DMS 273 (cell line): ENCODE measurements around the gene FGF12.

ENCODE experiments used
- DNase-seq: peaks from one replicate; lab custom pipeline; 2025; ENCODE audit not compliant: unreplicated experiment; lab: John Stamatoyannopoulos, UW

Gene FGF12

DNA sequence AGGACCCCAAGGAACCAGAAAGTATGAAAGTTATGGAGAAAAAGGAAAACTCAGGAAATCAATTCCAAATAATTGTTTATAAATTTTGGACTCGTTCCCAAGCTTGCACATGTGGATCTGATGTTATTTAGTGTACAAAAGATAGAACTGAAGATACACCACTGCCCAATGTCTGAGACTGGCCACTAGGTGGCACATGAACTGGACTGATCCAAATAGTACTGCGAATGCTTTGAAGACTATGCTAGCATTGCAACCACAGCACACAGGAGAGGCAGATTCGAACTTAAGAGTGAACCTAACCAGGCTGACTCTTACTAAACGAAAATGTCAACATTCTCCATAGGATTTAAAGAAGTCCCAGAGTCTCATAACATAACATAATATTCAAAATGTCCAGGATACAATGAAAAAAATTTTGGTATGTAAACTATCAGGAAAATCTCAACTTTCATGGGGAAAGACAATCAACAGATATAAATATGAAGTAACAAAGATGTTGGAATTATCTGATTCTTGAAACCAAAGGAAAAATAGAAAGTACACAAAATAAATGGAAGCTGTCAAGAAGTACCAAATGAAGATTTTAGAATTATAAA is 596.7 kb downstream of the FGF12 start:
- peak; percentile 81 for DNase-seq

DNA sequence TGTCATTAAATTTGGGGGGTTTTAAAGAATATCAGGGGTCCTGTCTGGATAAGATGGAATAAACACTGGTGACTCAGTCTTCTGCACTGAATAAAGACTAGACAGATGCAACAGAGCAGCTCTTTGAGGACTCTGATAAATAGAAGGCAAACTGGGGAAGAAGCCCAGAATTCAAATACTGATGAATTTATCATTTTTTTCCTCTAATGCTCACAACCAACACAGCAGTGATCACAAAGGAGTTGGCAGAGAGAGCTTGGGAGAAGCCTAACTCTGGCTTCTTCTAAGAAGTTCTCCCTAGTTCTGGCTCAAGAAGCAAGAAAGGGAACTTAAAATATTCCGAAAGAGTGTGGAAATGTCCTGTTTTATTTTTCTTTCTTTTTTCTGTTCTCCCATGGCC is 597.8 kb downstream of the FGF12 start:
- DNase-seq = no peak

DNA sequence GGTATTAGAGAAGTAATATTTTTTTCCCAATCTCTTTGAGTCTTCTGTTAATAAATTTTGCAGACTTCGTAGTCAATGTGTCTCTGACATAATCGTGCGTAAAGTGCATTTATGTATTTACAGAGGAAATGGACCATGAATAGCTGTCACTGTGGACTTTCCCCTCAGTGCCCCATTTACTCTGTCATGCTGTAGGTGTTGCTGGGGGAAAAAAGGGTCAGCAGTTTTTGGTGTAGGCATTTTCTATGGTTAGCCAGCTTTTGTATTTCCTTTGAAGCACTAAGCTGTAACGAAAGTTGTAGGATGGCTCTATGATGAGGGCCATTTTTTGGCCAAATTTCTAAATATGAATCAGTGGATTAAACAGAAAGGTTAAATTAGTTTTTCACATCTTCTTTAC is 598.4 kb downstream of the FGF12 start:
- DNase-seq = no peak

DNA sequence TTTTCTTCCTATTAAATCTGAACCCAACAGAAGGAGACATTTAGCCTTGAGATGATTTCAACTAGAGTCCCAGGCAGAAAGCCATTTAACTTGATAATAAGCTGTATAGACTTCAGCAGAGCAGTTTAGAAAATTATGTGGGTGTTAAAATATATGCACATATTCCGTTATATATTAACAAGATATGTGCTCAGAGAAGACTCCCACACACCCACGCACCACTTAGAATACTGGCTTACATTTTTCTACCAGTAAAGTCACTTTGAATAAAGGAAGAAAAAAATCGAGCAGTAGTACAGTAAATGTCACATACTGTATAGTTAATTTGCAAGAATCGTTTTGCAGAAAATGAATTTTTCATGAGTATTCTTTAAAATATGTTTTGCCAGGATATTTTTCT is 599.3 kb downstream of the FGF12 start:
- no peak for DNase-seq

DNA sequence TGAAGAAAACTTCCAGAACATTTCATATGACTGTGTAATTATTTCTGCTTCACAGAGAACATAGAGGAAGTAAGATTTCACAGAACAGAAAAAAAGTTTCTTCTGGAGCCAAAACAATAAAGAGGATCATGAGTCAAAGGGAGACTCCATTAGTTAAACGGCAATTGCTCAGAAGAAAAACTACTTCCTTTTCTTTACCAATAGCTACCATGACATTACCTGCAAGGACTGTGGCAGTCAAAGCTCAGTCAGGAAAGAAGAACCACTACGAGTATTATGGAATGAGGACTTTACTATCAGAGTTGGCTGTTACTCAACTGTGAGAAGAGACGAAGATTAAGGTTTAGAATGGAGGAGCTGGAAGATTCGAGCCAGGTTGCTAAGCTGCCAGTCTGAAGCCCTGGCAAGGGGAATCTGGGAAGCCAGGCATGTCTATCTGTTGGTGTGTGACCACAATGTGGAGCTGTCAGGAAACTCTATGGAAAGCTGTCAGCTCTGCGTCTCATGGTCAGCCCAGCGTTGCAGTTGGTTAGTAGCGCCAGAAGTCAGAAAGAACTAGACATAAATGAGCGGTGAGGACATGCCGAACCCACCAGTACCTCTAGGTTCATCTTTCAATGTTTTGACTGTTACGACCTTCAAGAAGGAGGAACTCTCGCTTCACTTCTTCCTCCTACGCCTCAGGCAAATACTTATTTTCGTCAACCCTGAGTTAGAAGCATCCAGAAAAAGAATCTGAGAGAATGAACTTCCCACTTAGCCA is 604.3 kb downstream of the FGF12 start:
- DNase-seq = no peak

- no peak for DNase-seq
These were observed 605.4 kb downstream of the FGF12 start for GRCh38 chr3:192121923-192122322.

GRCh38 chr3:192108820-192109219 is 618.5 kb downstream of the FGF12 start:
- no peak for DNase-seq

DNA sequence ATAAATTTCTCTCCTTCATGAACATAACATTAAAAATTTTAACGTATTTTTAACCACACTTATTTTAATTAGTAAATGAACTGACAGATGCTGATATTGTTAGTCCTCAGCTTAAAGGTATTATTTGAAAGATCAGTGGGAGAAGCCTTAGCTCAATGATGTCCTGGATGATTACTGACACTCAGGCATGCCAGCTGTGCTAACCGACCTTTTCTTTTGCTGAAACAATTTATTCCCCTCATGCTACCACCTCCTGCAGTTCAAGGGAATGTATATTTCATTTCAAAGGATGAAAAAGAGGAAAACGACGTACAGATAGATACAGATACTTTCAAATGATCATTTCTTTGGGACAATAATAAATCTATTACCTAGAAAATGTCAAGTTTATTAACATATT is 620.8 kb downstream of the FGF12 start:
- DNase-seq = no peak

DNA sequence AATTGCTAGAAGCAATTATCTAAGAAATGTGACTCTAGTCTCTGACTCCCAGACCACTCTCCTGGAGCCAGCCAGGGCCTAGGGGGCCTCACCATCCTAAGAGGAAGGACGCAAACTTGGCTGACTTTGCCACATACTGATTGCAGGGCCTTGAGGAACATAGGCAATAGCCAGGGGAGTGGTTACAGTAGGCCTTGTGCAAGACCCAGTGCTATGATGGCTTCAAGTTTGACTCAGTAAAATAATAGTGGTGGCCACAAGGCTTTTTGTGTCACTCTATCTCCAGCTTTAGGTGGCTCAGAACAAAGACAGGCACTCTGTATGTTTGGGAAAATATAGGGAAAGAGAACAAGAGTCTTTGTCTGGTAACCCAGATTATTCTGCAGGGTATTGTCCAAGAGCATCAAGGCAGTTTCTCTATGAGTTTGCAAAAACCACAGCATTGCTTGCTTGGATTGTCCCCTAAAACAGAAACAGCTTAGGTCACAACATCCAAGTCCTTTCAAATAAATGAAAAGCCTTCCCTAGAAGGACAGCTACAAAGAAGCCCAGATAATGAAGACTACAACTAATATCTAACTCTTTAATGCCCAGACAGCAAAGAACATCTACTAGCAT is 634.8 kb downstream of the FGF12 start:
- no peak for DNase-seq

GRCh38 chr3:192091831-192092230 is 635.5 kb downstream of the FGF12 start:
- no peak for DNase-seq

DNA sequence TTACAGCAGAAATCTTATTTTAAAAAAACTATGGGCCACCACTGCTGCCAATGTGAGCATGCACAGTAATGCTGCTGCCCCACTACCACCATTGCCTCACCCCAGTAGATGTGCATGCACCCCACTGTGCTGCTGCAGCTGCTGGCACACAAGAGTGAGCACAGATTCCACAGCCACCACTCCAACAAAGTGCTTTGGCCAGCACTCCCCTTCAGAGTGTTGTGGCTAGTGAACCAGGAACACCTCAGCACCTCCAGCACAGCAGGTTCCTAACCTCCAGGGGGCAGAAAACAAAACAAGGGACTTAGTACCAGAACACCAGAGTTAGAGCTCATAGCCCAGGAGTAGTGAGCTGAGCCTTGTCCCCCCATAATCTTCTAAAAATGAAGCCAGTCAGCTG is 636.8 kb downstream of the FGF12 start:
- peak; percentile 4 for DNase-seq
